Stimulated activated CD4-positive, alpha-beta T cell treated with anti-CD3 and anti-CD28 coated beads, Interleukin-15, amount 100 ng/mL, for 48 hours (primary cell): ENCODE data around the gene AXIN1.
"Not testable (repeated sequence)": the region's sequence is repeated elsewhere in the genome, so short reads cannot be mapped to it uniquely, and the experiment has no call there.

ENCODE experiments used
- DNase-seq, 2 donors: peaks; one replicate each; pipeline ENCODE4 v3.0.0-alpha.2; 2020; ENCODE audit warnings: low read depth in 2 of 2

AXIN1 gene

GRCh38 chr16:381012-381788, 28.7 kb upstream of the AXIN1 start:
- no peak for DNase-seq

- no peak for DNase-seq
These were observed 28.2 kb upstream of the AXIN1 start for GRCh38 chr16:380762-381011.

- DNase-seq: no peak
These were observed 27.6 kb upstream of the AXIN1 start for GRCh38 chr16:379961-380761.

- no peak for DNase-seq
These were observed 26.8 kb upstream of the AXIN1 start for GRCh38 chr16:379183-379960.

GRCh38 chr16:378821-379182, 26.3 kb upstream of the AXIN1 start:
- no peak for DNase-seq

- not testable (repeated sequence) for DNase-seq
These were observed 25.7 kb upstream of the AXIN1 start for GRCh38 chr16:378113-378820.

GRCh38 chr16:377419-377951, 25.0 kb upstream of the AXIN1 start:
- DNase-seq: no peak

- no peak for DNase-seq
These were observed 24.4 kb upstream of the AXIN1 start for GRCh38 chr16:376817-377418.

GRCh38 chr16:375927-376816, 23.6 kb upstream of the AXIN1 start:
- no peak for DNase-seq

GRCh38 chr16:375212-375611, 22.7 kb upstream of the AXIN1 start:
- DNase-seq: no peak

- DNase-seq: no peak
These were observed 22.0 kb upstream of the AXIN1 start for GRCh38 chr16:374616-374926.

- DNase-seq: no peak
These were observed 21.5 kb upstream of the AXIN1 start for GRCh38 chr16:373848-374615.

GRCh38 chr16:373020-373598, 20.6 kb upstream of the AXIN1 start:
- no peak for DNase-seq

GRCh38 chr16:372302-372983, 19.9 kb upstream of the AXIN1 start:
- no peak for DNase-seq

- no peak for DNase-seq
These were observed 19.2 kb upstream of the AXIN1 start for GRCh38 chr16:371515-372301.

GRCh38 chr16:370979-371514, 18.5 kb upstream of the AXIN1 start:
- no peak for DNase-seq

- DNase-seq: peak; percentile 89 to 92
These were observed 17.9 kb upstream of the AXIN1 start, which contains the start of gene MRPL28 for GRCh38 chr16:370443-370842. MRPL28 (minus strand) TSS chr16:370538; CDS start chr16:370218, 320 bp downstream.
